Effector CD4-positive, alpha-beta T cell (primary cell): ENCODE results near the gene TRIM52.
"Not testable (repeated sequence)": the region's sequence is repeated elsewhere in the genome, so short reads cannot be mapped to it uniquely, and the experiment has no call there.

ENCODE experiments used
- DNase-seq: peaks from one replicate; pipeline ENCODE4 v3.0.0-alpha.2; 2020

Gene TRIM52

DNA sequence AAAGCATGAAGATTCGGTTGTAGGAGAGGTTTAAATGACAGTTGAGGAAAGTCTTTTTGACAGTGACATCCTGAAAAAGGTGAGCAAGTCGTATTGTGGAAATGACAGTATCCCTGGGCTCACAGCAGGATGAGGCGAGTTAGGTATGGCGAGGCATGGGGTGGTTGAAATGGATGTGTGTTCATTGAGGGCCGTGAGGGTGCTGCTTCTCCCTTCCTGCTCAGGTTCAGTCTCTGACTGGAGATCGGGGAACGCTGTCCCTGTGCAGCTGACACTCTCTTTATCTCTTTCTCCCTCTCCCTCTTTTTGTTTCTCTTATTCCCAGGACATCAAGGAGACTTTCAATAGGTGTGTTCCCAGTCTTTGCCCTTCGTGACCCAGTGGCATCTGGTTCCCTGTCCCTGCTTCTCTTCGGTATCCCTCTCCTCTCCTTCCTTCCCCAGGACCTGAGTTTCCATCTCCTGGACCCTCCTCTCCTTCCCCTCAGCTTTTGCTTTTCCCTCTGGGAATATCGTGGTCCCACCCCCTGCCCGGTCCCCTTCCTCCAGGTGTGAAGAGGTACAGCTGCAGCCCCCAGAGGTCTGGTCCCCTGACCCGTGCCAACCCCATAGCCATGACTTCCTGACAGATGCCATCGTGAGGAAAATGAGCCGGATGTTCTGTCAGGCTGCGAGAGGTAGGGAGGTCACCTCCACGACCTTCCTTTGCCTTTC is 27.7 kb downstream of the TRIM52 start:
- no peak for DNase-seq

- DNase-seq, result no peak
Observed at GRCh38 chr5:181232593-181232992, 28.4 kb downstream of the TRIM52 start.

- no peak for DNase-seq
Observed at GRCh38 chr5:181231432-181231831, 29.5 kb downstream of the TRIM52 start.

DNA sequence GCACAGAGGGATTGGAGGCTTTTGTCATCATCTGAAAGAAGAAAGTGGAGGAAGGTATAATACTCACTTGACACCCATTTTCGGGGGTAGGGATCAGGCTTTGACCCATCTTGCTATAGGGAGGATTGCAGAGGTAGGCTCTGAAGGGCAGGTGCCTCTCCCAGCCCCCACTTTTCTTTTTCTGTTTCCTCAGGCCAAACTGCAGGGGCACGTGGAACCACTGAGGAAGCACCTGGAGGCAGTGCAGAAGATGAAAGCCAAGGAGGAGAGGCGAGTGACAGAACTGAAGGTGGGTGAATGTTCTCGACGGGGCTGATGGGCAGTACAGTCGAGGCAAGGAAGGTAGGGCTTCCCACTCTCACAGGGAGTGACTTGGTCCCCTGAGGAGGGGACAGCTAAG is 30.4 kb downstream of the TRIM52 start:
- DNase-seq, result no peak

GRCh38 chr5:181229996-181230395 is 30.9 kb downstream of the TRIM52 start:
- no peak for DNase-seq

DNA sequence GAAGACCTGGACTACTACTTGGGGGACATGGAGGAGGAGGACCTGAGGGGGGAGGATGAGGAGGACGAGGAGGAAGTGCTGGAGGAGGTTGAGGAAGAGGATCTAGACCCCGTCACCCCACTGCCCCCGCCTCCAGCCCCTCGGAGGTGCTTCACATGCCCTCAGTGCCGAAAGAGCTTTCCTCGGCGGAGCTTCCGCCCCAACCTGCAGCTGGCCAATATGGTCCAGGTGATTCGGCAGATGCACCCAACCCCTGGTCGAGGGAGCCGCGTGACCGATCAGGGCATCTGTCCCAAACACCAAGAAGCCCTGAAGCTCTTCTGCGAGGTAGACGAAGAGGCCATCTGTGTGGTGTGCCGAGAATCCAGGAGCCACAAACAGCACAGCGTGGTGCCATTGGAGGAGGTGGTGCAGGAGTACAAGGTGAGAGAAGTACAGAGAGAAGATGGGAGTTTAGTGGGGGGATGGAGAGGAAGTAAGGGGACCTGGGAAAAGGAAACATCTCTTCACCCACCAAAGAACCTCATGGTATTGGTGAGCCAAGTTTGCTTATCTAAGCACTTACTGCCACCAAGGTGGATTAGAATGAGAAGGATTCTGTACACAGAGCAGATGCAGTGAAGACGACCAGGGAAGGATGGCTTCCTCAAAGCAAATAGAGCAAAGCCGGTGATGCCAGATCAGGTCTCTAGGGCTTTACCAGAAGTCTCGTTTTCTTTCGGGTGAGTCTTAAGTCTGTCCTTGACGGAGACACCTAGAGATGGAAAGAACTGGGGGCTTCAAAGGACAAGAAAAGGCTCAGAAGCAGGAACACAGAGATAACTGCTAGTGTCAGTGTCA is 36.3 kb downstream of the TRIM52 start:
- peak; percentile 45 for DNase-seq

- peak; percentile 43 for DNase-seq
Observed at GRCh38 chr5:181223729-181224389, 37.1 kb downstream of the TRIM52 start.

DNA sequence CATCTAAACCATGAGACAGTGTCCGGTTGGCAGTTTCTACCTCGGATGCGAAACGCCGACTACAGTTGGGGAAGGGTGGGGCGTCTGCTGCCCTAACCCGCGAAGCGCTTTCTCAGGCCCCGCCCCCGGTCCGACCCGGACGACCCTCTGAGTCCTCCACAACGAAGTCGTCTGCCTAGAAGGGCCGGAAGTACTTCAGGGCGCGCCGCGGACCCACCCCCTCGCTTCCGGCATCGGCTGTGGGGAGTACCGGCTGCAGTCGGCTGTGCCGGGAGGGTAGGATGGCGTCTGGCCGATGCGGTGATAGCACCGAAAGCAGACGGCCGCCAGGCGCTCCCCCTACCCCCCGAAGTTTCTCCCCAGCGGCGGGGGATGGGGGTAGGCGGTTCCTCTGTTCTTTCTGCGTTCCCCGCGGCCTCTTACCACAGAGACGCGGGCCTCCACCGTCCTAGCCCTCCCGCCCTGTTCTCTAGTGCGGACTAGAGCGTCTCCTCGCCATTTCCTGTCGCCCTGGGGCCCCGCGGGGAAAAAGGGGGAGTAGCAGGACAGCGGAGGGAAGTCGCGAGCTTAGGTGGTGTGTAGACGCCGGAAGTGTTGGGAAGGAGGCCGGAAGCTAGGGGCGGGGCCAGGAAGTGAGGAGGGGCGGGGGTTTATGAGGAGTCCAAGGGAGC is 37.8 kb downstream of the TRIM52 start, which contains the start of gene TRIM41:
TRIM41 (plus strand) TSS at position 224 of the 671 bp plus-strand sequence. CDS start 719 bp downstream, outside the sequence.
- DNase-seq, result peak; percentile 95

DNA sequence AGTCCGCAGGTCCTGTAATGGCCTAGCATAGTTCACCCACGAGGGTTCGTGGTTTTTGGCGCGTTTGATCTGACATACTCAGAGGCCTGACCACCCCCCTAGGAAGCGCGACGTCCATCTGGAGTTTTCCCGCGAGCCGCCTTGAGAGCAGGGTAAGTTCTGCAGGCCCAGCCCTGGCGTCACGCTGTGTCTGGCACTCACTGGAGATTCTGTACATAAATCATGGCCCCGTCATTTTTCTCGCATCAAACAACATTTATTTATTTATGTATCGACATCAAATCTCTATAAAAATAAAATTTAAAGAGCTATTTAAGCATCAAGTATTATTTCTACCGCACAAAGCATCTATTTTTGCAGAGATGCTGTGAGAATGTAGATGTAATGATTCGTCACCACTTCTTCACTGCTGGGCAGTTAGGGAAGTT is 38.3 kb downstream of the TRIM52 start:
- DNase-seq, result no peak

DNA sequence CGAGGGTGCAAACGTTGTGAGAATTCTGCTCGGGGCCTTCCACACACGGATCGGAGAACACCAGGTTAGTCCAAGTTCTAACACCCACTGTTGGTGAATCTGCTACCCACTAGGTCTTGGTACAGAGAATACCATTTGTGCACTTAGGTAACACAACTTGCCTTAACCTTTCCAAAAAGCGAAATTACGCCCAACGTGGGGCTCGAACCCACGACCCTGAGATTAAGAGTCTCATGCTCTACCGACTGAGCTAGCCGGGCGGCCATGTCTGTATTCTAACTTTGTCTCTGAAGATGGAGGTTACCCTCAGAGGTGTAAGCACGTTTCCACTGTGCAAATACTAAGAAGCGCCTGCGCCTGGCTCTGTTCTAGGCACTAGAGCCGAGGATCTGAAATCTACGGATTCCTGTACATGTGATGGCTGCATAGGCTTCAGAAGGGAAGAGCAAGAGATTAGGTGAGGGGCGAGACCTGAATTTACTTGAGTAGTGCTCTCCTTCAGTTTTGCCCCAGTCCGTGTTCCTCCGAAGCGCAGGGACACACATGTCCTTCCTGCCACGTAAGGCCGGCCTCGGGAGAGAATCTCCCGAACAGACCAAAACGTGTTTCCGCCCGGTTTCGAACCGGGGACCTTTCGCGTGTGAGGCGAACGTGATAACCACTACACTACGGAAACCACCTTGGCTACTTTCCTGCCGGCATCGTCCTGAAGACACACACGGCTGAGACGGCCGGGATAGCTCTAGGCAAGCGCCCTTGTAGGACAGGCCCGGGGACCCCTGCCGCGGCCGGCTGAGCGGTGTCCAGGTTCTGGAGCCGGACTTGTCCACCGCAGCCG is 38.9 kb downstream of the TRIM52 start:
- peak; percentile 93 for DNase-seq

GRCh38 chr5:181221105-181221791 is 39.7 kb downstream of the TRIM52 start:
- DNase-seq, result peak; percentile 55

- DNase-seq, result no peak
Observed at GRCh38 chr5:181220178-181220515, 40.8 kb downstream of the TRIM52 start.

DNA sequence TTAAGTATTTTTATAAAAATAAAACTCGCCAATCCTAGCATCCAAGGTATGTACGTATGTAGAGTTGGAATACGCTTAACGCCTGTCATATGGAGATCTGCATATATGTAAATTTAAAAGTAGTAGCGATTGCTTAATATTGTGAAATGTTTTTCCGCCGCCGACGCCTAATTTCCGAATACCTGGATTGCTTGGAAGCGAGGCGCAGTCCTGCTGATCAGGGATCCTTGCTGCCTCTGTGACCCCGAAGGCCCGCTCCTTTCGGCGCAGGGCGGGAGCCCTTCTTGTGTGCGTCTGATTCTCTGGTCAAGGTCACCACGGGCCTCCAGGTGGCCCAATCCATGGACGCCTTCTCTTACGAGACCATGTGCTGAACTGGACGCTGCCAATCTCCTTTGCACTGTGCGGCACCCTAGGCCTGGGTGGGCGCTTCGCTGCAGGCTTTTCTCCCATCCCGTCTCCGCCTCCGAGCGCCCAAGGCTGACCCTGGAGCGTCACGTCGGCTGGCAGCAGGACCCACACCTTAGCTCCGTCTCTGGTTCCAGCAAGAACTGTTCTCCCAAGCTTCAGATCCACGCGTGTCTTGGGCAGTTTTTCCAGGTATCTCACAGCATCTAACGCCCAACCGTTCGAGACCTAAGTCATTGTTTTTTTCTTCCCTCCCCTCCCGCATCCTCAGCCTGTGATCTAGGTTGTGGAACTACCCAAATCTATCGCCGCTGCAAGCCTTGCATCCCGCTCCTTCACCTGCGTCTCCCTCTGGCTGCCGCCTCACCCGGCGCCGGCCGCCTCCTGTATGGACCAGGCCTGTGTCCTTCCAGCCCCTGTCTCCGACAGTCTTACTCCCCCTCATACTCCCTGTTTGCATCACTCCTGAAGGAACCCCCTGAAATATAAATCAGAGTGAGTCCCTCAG is 41.4 kb downstream of the TRIM52 start:
- DNase-seq, result no peak

GRCh38 chr5:181218795-181219124 is 42.2 kb downstream of the TRIM52 start:
- no peak for DNase-seq

DNA sequence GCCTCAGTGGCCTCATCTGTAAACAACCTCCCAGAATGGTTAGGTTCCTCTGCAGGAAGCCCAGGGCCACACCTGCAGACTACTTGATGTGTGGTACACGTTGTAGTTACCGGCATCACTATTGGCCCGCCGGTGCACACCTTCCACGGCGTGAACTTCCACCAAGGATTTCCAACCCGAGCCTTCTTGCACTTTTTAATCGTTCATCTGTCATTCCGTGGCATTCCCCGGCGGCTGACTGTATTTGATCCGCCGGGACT is 43.2 kb downstream of the TRIM52 start:
- peak; percentile 33 for DNase-seq

GRCh38 chr5:181217111-181217802 is 43.7 kb downstream of the TRIM52 start:
- DNase-seq, result peak; percentile 60

DNA sequence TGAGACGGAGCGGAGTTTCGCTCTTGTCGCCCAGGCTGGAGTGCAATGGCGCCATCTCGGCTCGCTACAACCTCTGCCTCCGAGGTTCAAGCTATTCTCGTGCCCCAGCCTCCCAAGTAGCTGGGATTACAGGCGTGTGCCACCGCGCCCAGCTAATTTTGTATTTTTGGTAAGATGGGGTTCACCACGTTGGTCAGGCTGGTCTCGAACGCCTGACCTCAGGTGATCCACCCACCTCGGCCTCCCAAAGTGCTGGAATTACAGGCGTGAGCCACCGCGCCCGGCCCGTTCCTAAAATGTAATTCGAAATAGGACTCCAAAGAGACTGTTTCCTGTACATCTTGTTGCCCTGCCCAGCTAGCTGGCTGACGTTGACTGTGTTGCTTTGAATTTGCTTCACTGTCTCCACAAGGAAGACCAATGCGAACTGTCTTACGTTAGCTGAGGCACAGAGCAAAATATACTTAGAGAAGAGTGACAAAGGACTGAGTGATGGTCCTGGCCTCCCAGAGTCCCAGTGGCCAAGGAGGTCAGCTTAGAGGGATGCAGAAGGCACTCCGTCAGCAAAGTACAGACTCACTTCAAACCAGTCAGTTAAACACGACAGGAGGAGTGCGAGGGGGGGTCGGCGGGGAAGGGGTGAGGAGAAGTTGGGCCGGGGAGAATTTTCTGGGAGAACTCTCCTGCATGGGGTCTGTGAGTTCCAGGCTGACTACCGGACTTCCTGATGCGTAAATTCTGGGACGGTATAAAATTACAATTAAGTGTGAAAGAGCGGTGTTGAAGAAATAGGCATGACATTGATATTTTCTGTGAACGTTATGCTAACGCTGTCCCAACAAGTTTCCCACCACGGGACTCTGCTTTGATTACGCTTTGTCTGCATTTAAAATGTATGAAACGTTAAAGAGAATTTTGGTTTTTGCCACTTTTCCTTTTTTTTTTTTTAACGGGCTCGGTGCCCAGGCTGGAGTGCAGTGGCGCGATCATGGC is 44.6 kb downstream of the TRIM52 start:
- no peak for DNase-seq

GRCh38 chr5:181214249-181214648 is 46.7 kb downstream of the TRIM52 start:
- DNase-seq, result not testable (repeated sequence)

GRCh38 chr5:181212934-181213333 is 48.0 kb downstream of the TRIM52 start:
- DNase-seq, result no peak
